Neural progenitor cell (in vitro differentiated cells): Measurements from ENCODE around the gene CENPC. TPM values are rescaled to one million over a fixed set of nuclear protein-coding genes. Genes with fewer than 3 reads are reported as not detected.
"Not testable (repeated sequence)": the region's sequence is repeated elsewhere in the genome, so short reads cannot be mapped to it uniquely, and the experiment has no call there.

Source experiments
- DNase-seq: peaks from one replicate; pipeline ENCODE4 v3.0.0-alpha.2; 2016; ENCODE audit warnings: low spot score
- H2AFZ ChIP-seq: fragments of 200-600 bp; sonication (generic); replicated peaks from 2 replicates; pipeline ENCODE4 v1.6.1; 2016; ENCODE audit warnings: antibody characterized with exemption
- H3F3A ChIP-seq: fragments of 200-600 bp; sonication (generic); 2 replicates; pipeline ENCODE4 v1.6.1; 2016; ENCODE audit warnings: antibody characterized with exemption, low read depth
- H3K27ac ChIP-seq: fragments of 200-600 bp; sonication (generic); 2 replicates; pipeline ENCODE4 v1.5.1; 2016; ENCODE audit warnings: mild to moderate bottlenecking
- H3K27me3 ChIP-seq: fragments of 200-600 bp; sonication (generic); 2 replicates; pipeline ENCODE4 v1.6.1; 2016; ENCODE audit warnings: mild to moderate bottlenecking, moderate library complexity
- H3K36me3 ChIP-seq: fragments of 200-600 bp; sonication (generic); 2 replicates; pipeline ENCODE4 v1.5.1; 2016
- H3K4me1 ChIP-seq: fragments of 200-600 bp; sonication (generic); 2 replicates; pipeline ENCODE4 v1.6.1; 2016; ENCODE audit warnings: mixed run types
- H3K4me2 ChIP-seq: fragments of 200-600 bp; sonication (generic); 2 replicates; pipeline ENCODE4 v1.6.1; 2016
- H3K4me3 ChIP-seq: fragments of 200-600 bp; sonication (generic); 2 replicates; pipeline ENCODE4 v1.5.1; 2016
- H3K79me2 ChIP-seq: fragments of 200-600 bp; sonication (generic); 2 replicates; pipeline ENCODE4 v1.6.1; 2016; ENCODE audit warnings: low read depth
- H3K9ac ChIP-seq: fragments of 200-600 bp; sonication (generic); 2 replicates; pipeline ENCODE4 v1.6.1; 2016
- H3K9me3 ChIP-seq: fragments of 200-600 bp; sonication (generic); 2 replicates; pipeline ENCODE4 v1.5.1; 2016; ENCODE audit warnings: low read depth
- H4K20me1 ChIP-seq: fragments of 200-600 bp; sonication (generic); 2 replicates; pipeline ENCODE4 v1.6.1; 2016; ENCODE audit warnings: low read depth
- H3K27ac Mint-ChIP-seq: 3 replicates; pipeline ENCODE4 v1.8.0; 2021; ENCODE audit warnings: mixed read lengths
- H3K27me3 Mint-ChIP-seq: 2 replicates; pipeline ENCODE4 v1.8.0; 2022; ENCODE audit warnings: low read depth, mild to moderate bottlenecking, inconsistent platforms, moderate library complexity, mixed read lengths; ENCODE audit not compliant: insufficient read depth
- H3K36me3 Mint-ChIP-seq: 3 replicates; pipeline ENCODE4 v1.8.0; 2021; ENCODE audit warnings: mixed read lengths
- H3K4me1 Mint-ChIP-seq: 3 replicates; pipeline ENCODE4 v1.8.0; 2021; ENCODE audit warnings: mixed read lengths
- H3K4me3 Mint-ChIP-seq: 3 replicates; pipeline ENCODE4 v1.8.0; 2021; ENCODE audit warnings: mild to moderate bottlenecking, moderate library complexity, mixed read lengths
- H3K9me3 Mint-ChIP-seq: 3 replicates; pipeline ENCODE4 v1.8.0; 2020; ENCODE audit warnings: mixed read lengths
- EZH2 ChIP-seq: fragments of 200-600 bp; sonication (generic); IDR thresholded peaks from 2 replicates; pipeline ENCODE4 v1.6.1; 2017; ENCODE audit warnings: antibody characterized with exemption, mild to moderate bottlenecking, moderate library complexity
- EZH2phosphoT487 ChIP-seq: fragments of 200-600 bp; sonication (generic); IDR thresholded peaks from 2 replicates; pipeline ENCODE4 v1.6.1; 2017; ENCODE audit warnings: antibody characterized with exemption
- total RNA-seq: library from RNA; depleted of rRNA; stranded (reverse); fragments of >200 nt; gene quantifications from 2 replicates; pipeline ENCODE4 v1.2.3, GENCODE V29; 2015; ENCODE audit warnings: low replicate concordance
- TF ChIP-seq, protein P1 (sequence below): fragments of 200-600 bp; sonication (generic); IDR thresholded peaks from 2 replicates; pipeline ENCODE4 v1.5.1; 2017; ENCODE audit warnings: antibody characterized with exemption, mild to moderate bottlenecking

The CENPC gene
- total RNA-seq, 1 donor from 2014 or later: 85.2 TPM

- no peaks in the 10 kb centered on the region for H4K20me1 ChIP-seq
- DNase-seq: no peak
- H2AFZ ChIP-seq: no peak overlapping the region
- no peak overlapping the region for H3K4me2 ChIP-seq
- no peak overlapping the region for H3K4me3 ChIP-seq
- no peaks in the 10 kb centered on the region for H3K27me3 Mint-ChIP-seq
- no peaks in the 10 kb centered on the region for H3K4me1 ChIP-seq
- no peak overlapping the region for H3K27ac ChIP-seq
- H3K9me3 Mint-ChIP-seq: peaks cover 2% of the 10 kb centered on the region
- TF ChIP-seq EZH2phosphoT487 (no peak), EZH2 (no peak)
- TF ChIP-seq, protein P1, sequence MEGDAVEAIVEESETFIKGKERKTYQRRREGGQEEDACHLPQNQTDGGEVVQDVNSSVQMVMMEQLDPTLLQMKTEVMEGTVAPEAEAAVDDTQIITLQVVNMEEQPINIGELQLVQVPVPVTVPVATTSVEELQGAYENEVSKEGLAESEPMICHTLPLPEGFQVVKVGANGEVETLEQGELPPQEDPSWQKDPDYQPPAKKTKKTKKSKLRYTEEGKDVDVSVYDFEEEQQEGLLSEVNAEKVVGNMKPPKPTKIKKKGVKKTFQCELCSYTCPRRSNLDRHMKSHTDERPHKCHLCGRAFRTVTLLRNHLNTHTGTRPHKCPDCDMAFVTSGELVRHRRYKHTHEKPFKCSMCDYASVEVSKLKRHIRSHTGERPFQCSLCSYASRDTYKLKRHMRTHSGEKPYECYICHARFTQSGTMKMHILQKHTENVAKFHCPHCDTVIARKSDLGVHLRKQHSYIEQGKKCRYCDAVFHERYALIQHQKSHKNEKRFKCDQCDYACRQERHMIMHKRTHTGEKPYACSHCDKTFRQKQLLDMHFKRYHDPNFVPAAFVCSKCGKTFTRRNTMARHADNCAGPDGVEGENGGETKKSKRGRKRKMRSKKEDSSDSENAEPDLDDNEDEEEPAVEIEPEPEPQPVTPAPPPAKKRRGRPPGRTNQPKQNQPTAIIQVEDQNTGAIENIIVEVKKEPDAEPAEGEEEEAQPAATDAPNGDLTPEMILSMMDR: no peak
- peaks cover 42% of the 10 kb centered on the region for H3K79me2 ChIP-seq
- H3K4me1 Mint-ChIP-seq: no peaks in the 10 kb centered on the region
- peaks cover 50% of the 10 kb centered on the region for H3K36me3 ChIP-seq
- H3K9ac ChIP-seq: no peak overlapping the region
- no peaks in the 10 kb centered on the region for H3K9me3 ChIP-seq
- H3K4me3 Mint-ChIP-seq: no peak overlapping the region
- peaks cover 48% of the 10 kb centered on the region for H3K36me3 Mint-ChIP-seq
- H3F3A ChIP-seq: no peaks in the 10 kb centered on the region
- H3K27me3 ChIP-seq: no peaks in the 10 kb centered on the region
- no peak overlapping the region for H3K27ac Mint-ChIP-seq
These were observed 9.9 kb downstream of the CENPC start for GRCh38 chr4:67535280-67535840.

GRCh38 chr4:67533112-67533511 is 12.2 kb downstream of the CENPC start:
- Mint-ChIP-seq H3K4me3 (no peak overlapping the region), H3K27ac (no peak overlapping the region), H3K9me3 (peaks cover 2% of the 10 kb centered on the region), H3K36me3 (peaks cover 43% of the 10 kb centered on the region), H3K27me3 (no peaks in the 10 kb centered on the region), H3K4me1 (no peaks in the 10 kb centered on the region)
- Histone ChIP-seq H2AFZ (no peak overlapping the region), H3K4me3 (no peak overlapping the region), H4K20me1 (no peaks in the 10 kb centered on the region), H3K27ac (no peak overlapping the region), H3K27me3 (no peaks in the 10 kb centered on the region), H3K4me2 (no peak overlapping the region), H3K36me3 (peaks cover 39% of the 10 kb centered on the region), H3K79me2 (peaks cover 43% of the 10 kb centered on the region), H3K9ac (no peak overlapping the region), H3K9me3 (no peaks in the 10 kb centered on the region), H3F3A (no peaks in the 10 kb centered on the region), H3K4me1 (no peaks in the 10 kb centered on the region)
- no peak for DNase-seq
- TF ChIP-seq EZH2 (no peak), EZH2phosphoT487 (no peak)
- TF ChIP-seq, protein P1: no peak

GRCh38 chr4:67532397-67532796 is 12.9 kb downstream of the CENPC start:
- not testable (repeated sequence) for H3K27ac ChIP-seq, H3K4me2 ChIP-seq, DNase-seq, H3K4me1 Mint-ChIP-seq, H2AFZ ChIP-seq, H3K9ac ChIP-seq, H3K4me1 ChIP-seq, H3K9me3 ChIP-seq, H3K4me3 ChIP-seq, H3F3A ChIP-seq, H3K27me3 Mint-ChIP-seq, H4K20me1 ChIP-seq, H3K4me3 Mint-ChIP-seq, H3K27me3 ChIP-seq, H3K9me3 Mint-ChIP-seq, H3K27ac Mint-ChIP-seq
- Histone ChIP-seq H3K36me3 (peaks cover 38% of the 10 kb centered on the region), H3K79me2 (peaks cover 50% of the 10 kb centered on the region)
- H3K36me3 Mint-ChIP-seq: peaks cover 42% of the 10 kb centered on the region

GRCh38 chr4:67531379-67531962 is 13.8 kb downstream of the CENPC start:
- Histone ChIP-seq H3K79me2 (peaks cover 59% of the 10 kb centered on the region), H3K4me3 (no peak overlapping the region), H3K4me1 (no peaks in the 10 kb centered on the region), H3F3A (no peaks in the 10 kb centered on the region), H3K36me3 (peaks cover 30% of the 10 kb centered on the region), H3K9ac (no peak overlapping the region), H3K9me3 (no peaks in the 10 kb centered on the region), H3K27me3 (no peaks in the 10 kb centered on the region), H3K4me2 (no peak overlapping the region), H2AFZ (no peak overlapping the region), H4K20me1 (no peaks in the 10 kb centered on the region), H3K27ac (no peak overlapping the region)
- Mint-ChIP-seq H3K4me3 (no peak overlapping the region), H3K27me3 (no peaks in the 10 kb centered on the region), H3K27ac (no peak overlapping the region), H3K36me3 (peaks cover 47% of the 10 kb centered on the region), H3K9me3 (peaks cover 2% of the 10 kb centered on the region), H3K4me1 (no peaks in the 10 kb centered on the region)
- TF ChIP-seq, protein P1: no peak
- no peak for TF ChIP-seq EZH2phosphoT487
- TF ChIP-seq EZH2: no peak
- DNase-seq: no peak

DNA sequence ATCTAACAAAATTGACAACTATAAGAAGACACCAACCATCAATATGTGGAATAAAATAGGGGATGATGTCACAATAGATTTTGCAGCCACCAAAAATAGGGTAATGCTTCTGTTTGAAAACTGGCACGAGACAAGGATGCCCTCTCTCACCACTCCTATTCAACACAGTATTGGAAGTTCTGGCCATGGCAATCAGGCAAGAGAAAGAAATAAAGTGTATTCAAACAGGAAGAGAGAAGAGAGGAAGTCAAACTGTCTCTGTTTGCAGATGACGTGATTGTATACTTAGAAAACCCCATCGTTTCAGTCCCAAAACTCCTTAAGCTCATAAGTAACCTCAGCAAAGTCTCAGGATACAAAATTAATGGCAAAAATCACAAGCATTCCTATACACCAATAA is 21.2 kb downstream of the CENPC start:
- not testable (repeated sequence) for H3K4me1 Mint-ChIP-seq, H2AFZ ChIP-seq, H3K9ac ChIP-seq, DNase-seq, H3K36me3 ChIP-seq, H3K4me3 Mint-ChIP-seq, H4K20me1 ChIP-seq, H3K9me3 ChIP-seq, H3K4me2 ChIP-seq, H3K9me3 Mint-ChIP-seq, H3K27ac Mint-ChIP-seq, H3K27ac ChIP-seq, H3K27me3 Mint-ChIP-seq, H3K4me3 ChIP-seq, H3K27me3 ChIP-seq, H3K4me1 ChIP-seq, H3F3A ChIP-seq
- peaks cover 87% of the 10 kb centered on the region for H3K79me2 ChIP-seq
- peaks cover 42% of the 10 kb centered on the region for H3K36me3 Mint-ChIP-seq
